Caco-2 (cell line): ENCODE measurements around the gene SYT6. TPM values are rescaled to one million over a fixed set of nuclear protein-coding genes. Genes with fewer than 3 reads are reported as not detected.

Source experiments
- BruUV-seq: library from RNA; stranded (reverse); fragments of 400-500 nt; replicated peaks from 2 replicates; lab custom pipeline; 2021; lab: Mats Ljungman, UMichigan
- CTCF ChIA-PET: fragments of 300-600 bp; sonication (Branson Sonifier 250); formaldehyde crosslinking; loops from one replicate; lab custom pipeline; 2022; ENCODE audit warnings: antibody characterized with exemption; lab: Charles Lee
- POLR2A ChIA-PET: fragments of 300-600 bp; sonication (Branson Sonifier 250); formaldehyde crosslinking; loops from one replicate; lab custom pipeline; 2022; ENCODE audit warnings: antibody characterized with exemption; lab: Charles Lee
- DNase-seq, 2 experiments: peaks; one replicate each; pipeline versions ENCODE4 v3.0.0 to v3.0.0-alpha.2; 2020 to 2022
- H3K27me3 ChIP-seq: replicated peaks from 2 replicates; pipeline ENCODE4 v1.6.0; 2011; ENCODE audit warnings: low read length; ENCODE audit not compliant: control insufficient read depth, insufficient read depth
- H3K36me3 ChIP-seq: 2 replicates; pipeline ENCODE4 v1.5.1; 2011; ENCODE audit warnings: low read length; ENCODE audit not compliant: control insufficient read depth, insufficient read depth
- H3K4me1 ChIP-seq: fragments of 250-450 bp; sonication (Bioruptor Pico); 2 replicates; pipeline ENCODE4 v1.5.1; 2020; ENCODE audit warnings: mild to moderate bottlenecking
- H3K4me3 ChIP-seq: 2 replicates; pipeline ENCODE4 v1.5.1; 2011; ENCODE audit warnings: low read depth, mild to moderate bottlenecking, control low read depth, low read length
- H3K9me3 ChIP-seq: fragments of 250-450 bp; sonication (Bioruptor Pico); 2 replicates; pipeline ENCODE4 v1.5.1; 2020; ENCODE audit warnings: mild to moderate bottlenecking, moderate library complexity
- H3K27ac Mint-ChIP-seq: one replicate; pipeline ENCODE4 v1.8.0; 2022; ENCODE audit warnings: mixed read lengths; ENCODE audit not compliant: unreplicated experiment
- H3K27me3 Mint-ChIP-seq: one replicate; pipeline ENCODE4 v1.8.0; 2022; ENCODE audit warnings: mixed read lengths; ENCODE audit not compliant: insufficient read depth, unreplicated experiment
- H3K36me3 Mint-ChIP-seq: one replicate; pipeline ENCODE4 v1.8.0; 2022; ENCODE audit warnings: mild to moderate bottlenecking, mixed read lengths; ENCODE audit not compliant: insufficient read depth, unreplicated experiment
- H3K4me1 Mint-ChIP-seq: one replicate; pipeline ENCODE4 v1.8.0; 2022; ENCODE audit warnings: low read depth, mixed read lengths; ENCODE audit not compliant: unreplicated experiment
- H3K4me3 Mint-ChIP-seq: one replicate; pipeline ENCODE4 v1.8.0; 2022; ENCODE audit warnings: mild to moderate bottlenecking, moderate library complexity, mixed read lengths; ENCODE audit not compliant: unreplicated experiment
- H3K9me3 Mint-ChIP-seq: one replicate; pipeline ENCODE4 v1.8.0; 2022; ENCODE audit warnings: mixed read lengths; ENCODE audit not compliant: unreplicated experiment
- intact Hi-C: fragments of 100-400 bp; cut with micrococcal nuclease; formaldehyde crosslinking; loops from one replicate; pipeline ENCODE4 v1.10.0; 2022; ENCODE audit not compliant: unreplicated experiment
- total RNA-seq: library from RNA; stranded (reverse); gene quantifications from 2 replicates; pipeline ENCODE4 v1.2.3, GENCODE V29; 2022
- TF ChIP-seq, protein P1 (sequence below), 2 experiments: fragments of 200-600 bp in 1 of 2; IDR thresholded peaks; 1 replicate in 1 of 2; 2 replicates in 1 of 2; pipeline versions ENCODE4 v1.5.1 to v1.8.0; 2011 to 2022; ENCODE audit warnings: antibody characterized with exemption in 1 of 2, control low read depth in 1 of 2, inconsistent platforms in 1 of 2, low read depth in 1 of 2, low read length in 1 of 2, mild to moderate bottlenecking in 1 of 2, moderate library complexity in 1 of 2; ENCODE audit not compliant: insufficient read depth in 1 of 2, severe bottlenecking in 1 of 2, unreplicated experiment in 1 of 2

Gene SYT6
- total RNA-seq, 1 experiment from 2014 or later, result 0.32 TPM

- no peaks in the 10 kb centered on the region for H3K4me1 Mint-ChIP-seq
- H3K27ac Mint-ChIP-seq, result no peak overlapping the region
- H3K9me3 Mint-ChIP-seq, result no peaks in the 10 kb centered on the region
- no peak for DNase-seq
- peaks cover 3% of the 10 kb centered on the region for H3K27me3 Mint-ChIP-seq
- intact Hi-C loops, result no loop called here
- ChIA-PET POLR2A (no interaction called here), CTCF (no interaction called here)
- Histone ChIP-seq H3K9me3 (no peaks in the 10 kb centered on the region), H3K27me3 (no peaks in the 10 kb centered on the region), H3K4me1 (no peaks in the 10 kb centered on the region), H3K4me3 (no peak overlapping the region), H3K36me3 (no peaks in the 10 kb centered on the region)
- TF ChIP-seq, protein P1, sequence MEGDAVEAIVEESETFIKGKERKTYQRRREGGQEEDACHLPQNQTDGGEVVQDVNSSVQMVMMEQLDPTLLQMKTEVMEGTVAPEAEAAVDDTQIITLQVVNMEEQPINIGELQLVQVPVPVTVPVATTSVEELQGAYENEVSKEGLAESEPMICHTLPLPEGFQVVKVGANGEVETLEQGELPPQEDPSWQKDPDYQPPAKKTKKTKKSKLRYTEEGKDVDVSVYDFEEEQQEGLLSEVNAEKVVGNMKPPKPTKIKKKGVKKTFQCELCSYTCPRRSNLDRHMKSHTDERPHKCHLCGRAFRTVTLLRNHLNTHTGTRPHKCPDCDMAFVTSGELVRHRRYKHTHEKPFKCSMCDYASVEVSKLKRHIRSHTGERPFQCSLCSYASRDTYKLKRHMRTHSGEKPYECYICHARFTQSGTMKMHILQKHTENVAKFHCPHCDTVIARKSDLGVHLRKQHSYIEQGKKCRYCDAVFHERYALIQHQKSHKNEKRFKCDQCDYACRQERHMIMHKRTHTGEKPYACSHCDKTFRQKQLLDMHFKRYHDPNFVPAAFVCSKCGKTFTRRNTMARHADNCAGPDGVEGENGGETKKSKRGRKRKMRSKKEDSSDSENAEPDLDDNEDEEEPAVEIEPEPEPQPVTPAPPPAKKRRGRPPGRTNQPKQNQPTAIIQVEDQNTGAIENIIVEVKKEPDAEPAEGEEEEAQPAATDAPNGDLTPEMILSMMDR (IDR thresholded peaks at IDR 0.05; ENCODE audit: insufficient read depth in 1 of 2, low read depth in 1 of 2, low read length in 1 of 2, severe bottlenecking in 1 of 2, unreplicated experiment in 1 of 2), result no peak
- H3K4me3 Mint-ChIP-seq, result no peak overlapping the region
- no peaks in the 10 kb centered on the region for H3K36me3 Mint-ChIP-seq
- no TSS peak for BruUV-seq
Measured at GRCh38 chr1:114176366-114176765, 22.7 kb upstream of the SYT6 start.

DNA sequence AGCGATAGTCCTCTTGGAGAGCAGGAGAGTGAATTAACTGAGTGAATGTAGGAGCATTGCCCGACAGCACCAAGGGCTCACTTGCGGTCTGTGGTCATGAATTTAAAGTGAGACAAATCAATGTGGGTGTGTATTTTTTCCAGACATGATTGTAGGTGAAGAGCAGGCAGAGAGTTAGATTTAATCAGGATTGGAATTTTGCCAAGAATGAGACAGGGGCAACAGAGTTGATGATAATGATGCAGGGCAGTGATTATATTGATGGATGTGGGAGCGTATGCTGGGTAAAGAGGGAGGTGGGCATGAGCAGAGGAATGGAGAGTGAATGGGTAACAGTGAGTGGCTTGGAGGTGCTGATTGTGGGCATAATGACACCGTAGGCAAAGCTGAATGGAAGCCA is 20.0 kb upstream of the SYT6 start:
- intact Hi-C loops, result no loop called here
- Histone ChIP-seq H3K4me3 (no peak overlapping the region), H3K9me3 (no peaks in the 10 kb centered on the region), H3K27me3 (no peaks in the 10 kb centered on the region), H3K4me1 (no peaks in the 10 kb centered on the region), H3K36me3 (no peaks in the 10 kb centered on the region)
- no peak overlapping the region for H3K27ac Mint-ChIP-seq
- TF ChIP-seq, protein P1 (IDR thresholded peaks at IDR 0.05; ENCODE audit: insufficient read depth in 1 of 2, low read depth in 1 of 2, low read length in 1 of 2, severe bottlenecking in 1 of 2, unreplicated experiment in 1 of 2), result no peak
- no peaks in the 10 kb centered on the region for H3K4me1 Mint-ChIP-seq
- no peaks in the 10 kb centered on the region for H3K9me3 Mint-ChIP-seq
- no peak overlapping the region for H3K4me3 Mint-ChIP-seq
- ChIA-PET POLR2A (no interaction called here), CTCF (no interaction called here)
- H3K36me3 Mint-ChIP-seq, result no peaks in the 10 kb centered on the region
- peaks cover 3% of the 10 kb centered on the region for H3K27me3 Mint-ChIP-seq
- DNase-seq, result no peak
- no TSS peak for BruUV-seq

DNA sequence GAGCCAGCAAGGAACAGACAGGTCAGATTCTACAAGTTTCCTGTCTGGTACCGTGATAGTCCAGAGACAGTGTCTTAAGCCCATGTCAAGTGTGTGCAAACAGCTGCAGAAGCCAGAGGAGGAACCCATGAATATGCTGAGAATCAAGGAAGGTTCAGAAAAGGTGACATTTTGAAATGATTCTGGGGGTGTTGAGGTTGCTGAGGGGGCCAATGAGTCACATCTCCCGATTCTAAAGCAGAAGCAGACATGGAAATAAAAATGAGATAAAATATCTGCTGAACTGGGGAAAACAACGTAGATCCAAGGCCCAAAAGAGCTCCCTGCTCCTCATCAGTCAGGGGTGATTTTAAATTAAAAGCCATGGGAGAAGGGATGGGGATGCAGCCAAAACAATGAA is 15.8 kb upstream of the SYT6 start:
- intact Hi-C loops, result no loop called here
- no peaks in the 10 kb centered on the region for H3K36me3 Mint-ChIP-seq
- no peaks in the 10 kb centered on the region for H3K9me3 Mint-ChIP-seq
- no peaks in the 10 kb centered on the region for H3K4me1 ChIP-seq
- no peaks in the 10 kb centered on the region for H3K27me3 Mint-ChIP-seq
- H3K36me3 ChIP-seq, result no peaks in the 10 kb centered on the region
- TF ChIP-seq, protein P1 (IDR thresholded peaks at IDR 0.05; ENCODE audit: insufficient read depth in 1 of 2, low read depth in 1 of 2, low read length in 1 of 2, severe bottlenecking in 1 of 2, unreplicated experiment in 1 of 2), result no peak
- H3K4me1 Mint-ChIP-seq, result no peaks in the 10 kb centered on the region
- DNase-seq, result no peak
- POLR2A ChIA-PET, result no interaction called here
- H3K27ac Mint-ChIP-seq, result no peak overlapping the region
- no peaks in the 10 kb centered on the region for H3K9me3 ChIP-seq
- H3K4me3 ChIP-seq, result no peak overlapping the region
- CTCF ChIA-PET, result no interaction called here
- BruUV-seq, result no TSS peak
- H3K4me3 Mint-ChIP-seq, result no peak overlapping the region
- no peaks in the 10 kb centered on the region for H3K27me3 ChIP-seq
